HG02763 (cell line): Measurements from ENCODE around the gene TMEM259.

Source experiments
- ATAC-seq: cut with Tn5 transposase; IDR thresholded peaks from one replicate; pipeline ENCODE4 v1.9.1; 2021; ENCODE audit warnings: mild to moderate bottlenecking, moderate library complexity; ENCODE audit not compliant: unreplicated experiment

TMEM259 gene

DNA sequence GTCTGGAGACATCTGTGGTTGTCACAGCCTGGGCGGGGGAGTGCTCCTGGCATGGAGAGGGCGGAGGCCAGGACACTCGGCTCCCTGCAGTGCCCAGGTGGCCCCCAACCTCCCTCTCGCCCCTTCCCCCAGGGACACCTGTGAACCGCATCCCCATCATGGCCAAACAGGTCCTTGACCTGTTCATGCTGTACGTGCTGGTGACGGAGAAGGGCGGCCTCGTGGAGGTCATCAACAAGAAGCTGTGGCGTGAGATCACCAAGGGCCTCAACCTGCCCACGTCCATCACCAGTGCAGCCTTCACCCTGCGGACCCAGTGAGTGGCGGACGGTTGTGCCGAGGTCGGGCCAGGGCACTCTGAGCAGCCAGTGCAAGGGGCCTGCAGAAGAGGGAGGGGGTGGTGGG, 56.8 kb downstream of the TMEM259 start:
- ATAC-seq: no peak

DNA sequence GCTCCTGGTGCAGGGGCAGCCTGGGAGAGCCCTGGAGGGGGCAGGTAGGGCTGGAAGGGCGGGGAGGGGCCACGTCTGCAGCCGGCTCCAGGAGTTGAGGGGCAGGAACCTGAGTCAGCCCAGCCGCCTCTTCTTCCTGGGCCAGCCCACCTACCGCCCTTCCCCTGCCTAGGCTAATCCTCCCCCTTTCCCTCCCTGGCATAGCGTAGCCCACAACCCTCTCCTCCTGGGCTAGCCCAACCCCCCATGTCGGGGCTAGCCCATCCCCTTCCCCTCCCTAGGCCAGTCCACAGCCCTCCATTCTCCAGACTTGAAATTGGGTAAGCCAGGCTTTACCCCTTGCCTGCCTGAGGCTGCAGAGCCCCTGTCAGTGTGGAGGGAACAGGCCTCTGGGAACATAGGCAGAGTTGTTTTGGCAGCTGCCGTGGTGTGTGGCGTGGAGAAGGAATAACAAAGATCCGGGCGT, 57.4 kb downstream of the TMEM259 start:
- ATAC-seq: no peak

DNA sequence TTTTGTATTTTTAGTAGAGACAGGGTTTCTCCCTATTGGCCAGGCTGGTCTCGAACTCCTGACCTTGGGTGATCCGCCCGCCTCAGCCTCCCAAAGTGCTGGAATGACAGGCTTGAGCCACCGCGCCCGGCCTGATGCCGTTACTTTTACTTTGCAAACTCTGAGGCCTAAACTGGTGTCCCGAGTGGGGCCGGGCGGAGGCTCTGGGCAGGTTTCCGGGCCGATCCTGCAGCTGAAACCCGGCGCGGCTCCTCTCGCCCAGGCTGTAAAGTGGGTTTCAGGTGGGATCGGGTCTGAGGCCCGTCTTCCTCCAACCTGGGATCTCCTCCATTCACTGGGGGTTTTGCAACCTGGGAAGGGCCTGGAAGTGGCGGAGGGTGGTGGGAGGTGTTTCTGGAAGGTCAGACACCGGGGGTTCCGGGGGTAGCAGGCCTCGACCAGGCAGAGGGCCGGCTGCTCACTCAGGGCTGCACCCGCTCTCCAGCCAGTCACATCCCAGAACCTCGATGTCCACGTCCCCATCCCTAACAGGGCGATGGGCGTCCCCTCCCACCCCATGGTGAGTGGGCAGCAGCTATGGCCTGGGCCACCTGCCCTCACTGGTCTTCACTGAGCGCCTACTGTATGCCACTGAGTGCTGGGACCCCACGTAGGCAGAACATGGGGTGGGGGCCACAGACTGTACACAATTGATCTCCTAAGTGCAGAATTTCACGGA, 58.1 kb downstream of the TMEM259 start:
- ATAC-seq: no peak

DNA sequence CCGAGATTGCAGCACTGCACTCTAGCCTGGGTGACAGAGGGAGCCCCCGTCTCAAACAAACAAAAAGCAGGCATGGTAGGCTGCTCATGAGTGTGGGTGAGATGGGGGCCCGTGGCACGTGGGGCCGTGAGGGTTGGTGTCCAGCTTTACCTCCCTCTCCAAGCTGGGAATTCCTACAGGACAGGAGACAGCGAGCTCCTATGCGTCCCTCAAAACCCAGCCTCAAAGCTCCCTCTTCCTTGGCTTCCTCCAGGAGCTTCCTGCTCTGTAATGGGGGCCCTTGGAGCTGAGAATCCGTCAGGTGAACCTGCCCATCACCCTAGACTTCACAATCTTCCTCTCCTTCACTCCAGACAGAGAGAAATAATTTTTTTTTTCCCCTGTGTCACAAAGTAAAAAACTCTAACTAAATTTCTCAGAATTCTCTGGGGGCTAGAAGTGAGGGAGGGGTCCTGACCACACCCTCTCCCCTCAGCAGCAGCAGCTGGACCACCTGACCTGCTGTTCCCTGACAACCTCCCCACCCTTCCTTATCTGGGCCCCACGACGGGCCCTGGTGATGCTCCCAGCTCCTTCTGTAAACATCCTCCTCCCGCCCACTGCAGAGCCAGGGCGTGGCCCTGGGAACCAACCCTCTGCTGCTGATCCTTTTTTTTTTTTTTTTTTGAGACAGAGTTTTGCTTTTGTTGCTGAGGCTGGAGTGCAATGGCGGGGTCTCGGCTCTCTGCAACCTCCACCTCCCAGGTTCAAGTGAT, 58.9 kb downstream of the TMEM259 start:
- ATAC-seq: no peak

DNA sequence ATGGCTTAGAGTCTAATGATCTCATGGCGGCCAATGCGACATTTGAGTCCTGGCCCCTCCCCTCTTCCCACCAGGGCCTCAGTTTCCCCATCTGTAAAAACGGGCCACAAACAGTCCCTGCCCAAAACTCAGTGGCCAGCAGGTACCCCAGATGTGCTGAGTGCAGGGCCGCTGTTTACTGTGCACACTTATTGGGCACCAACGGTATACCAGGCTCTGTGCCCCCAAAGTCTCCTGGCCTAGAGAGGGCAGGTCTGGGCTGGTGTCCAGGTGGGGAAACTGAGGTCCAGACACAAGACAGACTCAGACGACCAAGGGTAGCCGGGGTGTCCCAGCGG, 60.4 kb downstream of the TMEM259 start:
- ATAC-seq: no peak

DNA sequence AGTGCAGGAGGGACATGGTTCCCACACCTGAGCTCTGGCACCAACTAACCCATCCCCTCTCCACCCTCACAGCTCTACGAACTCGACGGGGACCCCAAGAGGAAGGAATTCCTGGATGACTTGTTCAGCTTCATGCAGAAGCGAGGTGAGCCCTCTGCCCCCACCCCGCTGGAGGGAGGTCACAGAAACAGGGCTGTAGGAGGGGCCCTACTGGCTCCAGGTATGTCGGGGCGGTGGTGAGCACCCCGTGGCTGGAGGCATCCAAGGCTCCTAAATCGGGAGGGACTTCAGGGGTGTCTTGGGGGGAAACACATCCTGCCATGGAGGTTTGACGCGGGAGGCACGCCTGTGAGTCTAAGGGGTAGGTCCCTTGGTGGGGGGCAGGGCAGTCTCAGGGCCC, 60.9 kb downstream of the TMEM259 start:
- ATAC-seq: no peak
